HG03571 (cell line): Measurements from ENCODE around the gene LRP1.
A peak's percentile ranks its signal among the peaks of the same experiment; 100 is the strongest.

Experiments used
- ATAC-seq: cut with Tn5 transposase; IDR thresholded peaks from one replicate; pipeline ENCODE4 v1.9.1; 2021; ENCODE audit not compliant: unreplicated experiment

The LRP1 gene

GRCh38 chr12:57233357-57234232 lies 105.3 kb downstream of the LRP1 start:
- ATAC-seq = no peak

GRCh38 chr12:57234233-57234570 lies 105.9 kb downstream of the LRP1 start:
- ATAC-seq = no peak

DNA sequence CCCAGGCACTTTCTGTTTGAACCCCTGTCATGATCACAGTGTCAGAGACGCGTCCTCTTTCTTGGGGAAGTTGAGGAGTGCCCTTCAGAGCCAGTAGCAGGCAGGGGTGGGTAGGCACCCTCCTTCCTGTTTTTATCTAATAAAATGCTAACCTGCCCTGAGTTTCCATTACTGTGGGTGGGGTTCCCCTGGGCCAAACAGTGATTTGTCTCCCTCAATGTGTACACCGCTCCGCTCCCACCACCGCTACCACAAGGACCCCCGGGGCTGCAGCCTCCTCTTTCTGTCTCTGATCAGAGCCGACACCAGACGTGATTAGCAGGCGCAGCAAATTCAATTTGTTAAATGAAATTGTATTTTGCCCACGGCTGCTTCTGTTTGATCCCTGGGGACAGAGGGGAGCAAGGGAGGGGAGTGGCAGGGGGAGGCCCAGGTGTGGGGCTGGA lies 106.3 kb downstream of the LRP1 start:
- ATAC-seq = no peak

DNA sequence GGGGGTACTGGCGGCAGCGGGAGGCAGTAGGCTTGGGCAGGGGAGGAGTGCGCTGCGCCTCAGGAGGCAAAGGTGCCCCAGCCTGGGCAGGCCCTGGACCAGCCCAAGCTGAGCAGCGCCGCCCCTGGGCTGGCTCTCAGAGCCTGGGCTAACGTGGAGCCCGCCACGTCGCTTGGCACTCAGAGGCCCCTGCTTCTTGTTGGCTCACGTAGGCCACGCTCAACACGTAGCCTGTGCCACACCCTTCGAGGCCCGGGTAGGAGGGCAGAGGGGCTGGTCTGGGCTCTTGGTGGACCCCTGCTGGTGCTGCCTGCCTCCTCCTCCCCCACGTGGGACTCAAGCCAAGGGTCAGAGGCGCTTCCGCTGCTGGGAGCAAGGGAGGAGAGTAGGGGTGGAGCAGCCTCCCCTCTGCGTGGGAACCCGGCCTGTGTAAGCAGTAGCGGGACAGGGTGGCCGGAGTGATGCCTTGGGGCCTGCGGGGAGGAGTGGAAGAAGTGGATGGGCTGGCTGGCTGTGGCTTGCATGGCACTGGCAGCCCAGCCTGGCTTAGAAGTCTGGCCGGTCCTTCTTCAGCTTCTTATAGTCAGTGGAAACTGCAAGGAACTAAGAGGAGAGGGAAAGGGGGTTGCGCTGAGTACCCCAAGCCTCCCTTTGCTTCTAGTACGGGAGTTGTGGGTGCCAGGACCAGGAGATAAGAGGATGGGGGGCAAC lies 106.9 kb downstream of the LRP1 start:
- ATAC-seq = no peak

DNA sequence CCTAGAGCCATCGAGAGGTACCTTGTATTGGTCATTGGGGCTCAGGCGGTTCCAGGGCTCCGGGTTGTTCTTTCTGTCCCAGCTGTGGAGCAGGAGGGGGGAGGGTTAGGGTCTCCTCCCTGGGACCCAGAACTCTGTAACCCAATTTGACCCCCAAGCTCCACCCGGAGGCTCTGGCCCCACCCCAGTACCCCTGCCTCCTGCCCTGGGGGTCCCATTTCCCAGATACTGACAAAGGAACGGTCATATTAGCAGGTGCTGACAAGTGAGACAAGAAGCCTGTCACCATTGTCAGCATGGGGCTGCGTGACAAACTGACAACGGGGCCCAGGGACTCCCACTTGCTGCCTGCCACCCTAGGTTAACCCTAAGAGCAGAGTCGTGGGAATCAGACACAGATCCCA lies 107.4 kb downstream of the LRP1 start:
- no peak for ATAC-seq

- ATAC-seq = no peak
These were observed 108.1 kb downstream of the LRP1 start for GRCh38 chr12:57236201-57236924.

- ATAC-seq = no peak
These were observed 108.8 kb downstream of the LRP1 start for GRCh38 chr12:57236925-57237595.

- no peak for ATAC-seq
These were observed 109.3 kb downstream of the LRP1 start for GRCh38 chr12:57237596-57237931.

GRCh38 chr12:57237932-57238853 lies 109.9 kb downstream of the LRP1 start:
- no peak for ATAC-seq

DNA sequence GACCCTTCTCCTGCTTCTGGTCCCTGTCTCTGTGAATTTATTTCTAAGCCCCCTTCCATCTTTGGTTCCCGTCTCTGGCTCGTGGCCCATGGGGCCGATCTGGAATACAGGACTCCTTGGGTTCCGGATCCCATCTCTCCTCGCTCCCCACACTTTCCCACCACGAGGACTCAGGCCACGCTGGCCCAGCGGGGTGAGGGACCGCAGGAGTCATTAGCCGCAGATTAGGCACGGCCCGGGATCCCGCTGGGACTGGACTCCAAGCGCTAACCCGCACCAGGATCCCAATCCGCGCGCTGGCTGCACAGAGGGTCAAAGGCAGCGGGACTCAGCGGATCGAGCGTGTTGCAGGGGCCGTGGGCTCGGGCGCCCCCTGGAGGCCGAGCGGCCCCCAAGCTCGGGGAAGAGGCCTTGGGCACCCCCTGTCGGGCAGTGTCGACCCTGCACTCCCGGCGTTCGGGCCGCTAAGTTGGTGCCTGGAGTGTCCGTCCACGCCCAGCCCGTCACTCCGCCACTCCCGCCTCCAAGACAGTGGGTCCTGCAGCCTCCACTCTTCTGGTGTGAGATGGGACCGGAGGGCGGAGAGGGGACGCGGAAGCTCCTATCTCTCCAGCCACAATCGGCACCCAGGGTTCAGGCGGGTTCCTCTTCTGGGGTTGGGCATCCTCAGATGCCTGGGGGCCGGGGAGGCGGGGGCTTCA lies 110.7 kb downstream of the LRP1 start:
- ATAC-seq = peak; percentile 46

DNA sequence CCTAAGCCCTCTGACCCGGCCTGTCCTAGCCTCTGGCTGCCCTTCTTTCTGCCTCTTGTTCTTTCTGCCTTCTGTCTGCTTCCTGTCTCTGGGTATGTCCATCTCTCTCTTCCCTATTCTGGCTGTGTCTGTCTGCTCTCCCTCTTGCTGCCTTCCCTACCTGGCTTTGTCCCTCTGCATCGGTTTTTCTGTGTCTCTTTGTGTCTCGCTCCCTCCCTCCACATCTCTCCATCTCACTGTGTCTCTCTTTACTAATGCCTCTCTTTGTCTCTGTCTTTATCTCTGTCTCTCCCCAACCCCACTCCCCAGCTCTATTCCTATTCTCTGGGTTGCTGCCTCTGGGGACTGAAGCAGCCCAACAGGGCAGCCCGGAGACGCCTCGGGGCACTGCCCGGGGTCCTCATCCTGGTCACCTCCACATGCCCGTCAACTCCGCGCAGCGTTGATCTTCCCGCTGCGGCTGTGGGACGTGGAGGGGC lies 111.3 kb downstream of the LRP1 start:
- no peak for ATAC-seq

DNA sequence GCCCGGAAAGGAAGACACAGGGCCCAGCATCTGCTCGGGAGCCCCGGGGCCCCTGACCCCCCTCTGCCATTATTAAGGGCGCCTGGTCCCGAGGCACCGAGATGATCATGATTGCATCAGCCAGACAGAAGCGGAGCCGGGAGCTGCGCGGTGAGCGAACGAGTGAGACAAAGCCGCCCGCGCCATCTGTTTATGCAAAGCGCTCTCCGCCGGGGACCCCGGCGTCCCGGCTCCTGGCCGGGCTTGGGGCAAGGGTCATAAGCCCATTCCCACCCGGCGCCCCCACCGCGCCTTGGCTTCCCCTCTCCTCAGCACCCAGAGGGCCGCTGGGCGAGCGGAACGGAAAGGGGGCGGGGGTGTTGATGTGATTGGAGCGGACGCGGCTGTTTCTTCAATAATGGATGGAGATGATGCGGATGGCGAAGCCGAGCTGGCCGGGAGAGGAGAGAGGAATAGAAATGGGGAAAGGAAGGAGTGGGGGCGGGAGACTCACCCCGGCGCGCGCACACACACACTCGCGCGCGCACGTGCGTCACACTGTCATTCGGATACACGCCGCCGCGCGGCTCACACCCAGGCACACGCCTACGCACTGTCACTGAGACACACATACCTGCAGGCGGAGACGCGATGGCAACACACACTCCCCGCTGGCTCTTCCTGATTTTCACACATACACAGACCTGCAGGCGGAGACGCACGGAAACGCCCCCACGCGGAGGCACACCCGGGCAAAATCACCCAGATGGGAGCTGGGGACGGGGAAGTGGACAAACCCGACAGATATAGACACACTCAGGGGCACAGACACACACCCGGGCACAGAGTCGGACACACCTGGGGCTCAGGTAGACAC lies 112.0 kb downstream of the LRP1 start:
- ATAC-seq = no peak

DNA sequence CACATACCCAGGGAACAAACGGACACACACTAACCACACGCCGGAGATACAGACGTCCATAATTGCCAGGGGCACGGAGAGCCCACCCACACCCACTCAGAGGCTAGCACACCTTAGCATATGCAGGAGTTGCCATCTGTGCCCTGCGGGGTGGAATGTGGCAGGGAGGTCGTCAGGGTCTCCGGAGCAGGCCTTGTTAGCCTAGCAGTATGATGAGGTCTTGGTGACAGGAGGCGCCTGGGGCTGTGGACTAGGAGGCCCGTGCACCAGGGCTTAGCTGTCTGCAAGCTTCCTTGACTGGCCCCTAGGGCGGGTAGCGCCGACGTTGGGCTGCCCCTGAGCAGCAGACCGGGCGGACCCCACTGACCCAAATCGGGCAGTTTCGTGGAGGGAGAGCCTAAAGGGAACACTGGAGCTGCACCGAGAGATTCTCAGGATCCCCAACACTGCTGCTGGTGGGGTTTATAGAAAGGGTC lies 112.7 kb downstream of the LRP1 start:
- no peak for ATAC-seq

GRCh38 chr12:57241402-57242310 lies 113.4 kb downstream of the LRP1 start:
- ATAC-seq = no peak

GRCh38 chr12:57242329-57242690 lies 114.0 kb downstream of the LRP1 start:
- ATAC-seq = no peak

DNA sequence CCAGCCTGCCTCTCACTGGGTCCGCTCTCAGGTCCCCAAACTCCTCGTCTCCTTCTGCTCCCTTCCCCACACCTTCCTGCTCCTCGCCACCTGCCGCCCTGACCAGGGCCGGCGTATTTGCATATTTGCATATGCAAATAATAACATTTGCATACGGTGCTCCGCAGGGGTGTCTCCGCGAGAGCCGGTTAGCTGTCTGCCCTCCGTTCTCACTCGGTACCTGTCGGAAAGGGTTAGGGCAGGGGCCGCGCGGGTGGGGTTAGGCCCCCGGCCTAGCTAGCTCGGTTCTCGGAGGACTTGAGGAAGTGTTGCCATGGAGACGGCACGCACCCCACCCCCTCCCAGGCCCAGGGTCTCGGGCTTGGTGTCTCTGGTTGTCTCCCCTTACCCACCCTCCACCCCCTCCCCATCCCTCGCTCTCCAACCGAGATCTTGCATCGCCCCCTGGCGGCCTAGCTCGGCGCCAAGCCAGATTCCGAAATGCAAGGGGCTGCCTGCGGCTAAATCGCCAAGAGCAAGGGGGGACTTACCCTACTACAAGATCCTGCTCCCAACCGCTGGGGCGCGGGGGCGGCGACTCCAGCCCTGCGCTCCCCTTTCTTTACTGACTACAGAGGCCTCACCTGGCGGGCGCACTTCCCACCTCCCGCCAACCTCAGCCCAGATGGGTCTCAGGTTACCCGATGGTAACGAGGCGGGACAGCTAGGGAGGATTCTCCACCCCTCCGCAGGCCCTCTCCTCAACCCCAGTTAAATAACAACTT lies 114.6 kb downstream of the LRP1 start:
- ATAC-seq = no peak
